ENCODE measurements around the gene ZNF521. TPM values are rescaled to one million over a fixed set of nuclear protein-coding genes. Genes with fewer than 3 reads are reported as not detected.
A peak's percentile ranks its signal among the peaks of the same experiment; 100 is the strongest.

Gene ZNF521
- total and polyA plus RNA-seq, 2 of the 13 experiments (the other 11 are each of a cell fraction or from before 2014, with no cell fraction given): 0.02 TPM; not detected in 1

DNA sequence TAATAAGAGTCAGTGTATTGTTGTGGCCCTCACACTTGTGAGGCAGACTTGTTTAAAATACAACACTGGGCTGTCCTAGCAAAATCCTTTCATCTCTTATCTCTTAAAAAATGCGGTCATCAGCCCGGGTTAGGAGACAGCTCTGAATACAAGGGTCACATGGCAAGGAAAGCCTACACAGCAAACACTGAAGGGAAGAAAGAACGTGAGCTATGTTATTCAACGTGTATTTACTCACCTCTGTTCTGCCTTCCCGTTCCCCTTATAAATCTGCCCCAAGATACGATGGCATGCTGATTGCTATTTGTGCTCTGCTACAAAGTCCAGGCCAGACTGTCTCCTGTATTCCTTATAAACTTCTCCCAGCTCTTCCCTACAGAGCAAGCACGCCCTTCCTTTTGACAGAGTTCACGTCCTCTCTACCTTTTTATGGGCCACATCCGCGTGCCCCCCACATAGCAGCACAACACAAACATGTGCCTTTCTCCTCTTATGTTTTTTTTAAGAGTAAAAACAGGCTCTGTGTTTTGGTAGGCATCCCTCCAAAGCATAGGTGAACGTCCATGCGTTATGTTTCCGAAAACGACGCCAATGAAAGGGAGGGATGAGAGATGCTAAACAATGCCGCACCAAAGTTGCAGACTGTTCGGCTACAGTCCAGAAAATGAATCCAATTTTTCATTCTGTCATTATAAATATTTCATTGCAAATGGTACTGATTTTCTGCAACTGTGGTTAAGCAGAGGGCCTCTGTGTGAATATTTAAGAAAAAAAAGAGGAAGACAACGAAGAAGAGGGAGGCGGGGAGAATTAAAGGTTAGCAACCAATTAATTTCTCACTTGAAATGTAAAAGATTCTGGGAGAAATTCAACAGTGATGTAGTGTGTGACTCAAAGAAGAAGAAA is 274.7 kb downstream of the ZNF521 start (continued):
- TF ChIP-seq PCBP2 (optimal IDR thresholded peaks at IDR 0.05; ENCODE audit: low read depth, low read length, poor library complexity, severe bottlenecking) (no peak), ZNF629 (CRISPR knock-in tag; conservative IDR thresholded peaks at IDR 0.05) (no peak), SOX13 (IDR thresholded peaks at IDR 0.05) (peak; percentile 77), SOX13 (CRISPR knock-in tag; conservative IDR thresholded peaks at IDR 0.05 in 1 of 2, IDR thresholded peaks at IDR 0.05 in 1 of 2) (peak in 1 of 2 experiments; percentile 97; a peak in 2 of 4 replicates), KDM5B (CRISPR knock-in tag; IDR thresholded peaks at IDR 0.05; ENCODE audit: borderline replicate concordance) (no peak), GATAD2A (CRISPR knock-in tag; IDR thresholded peaks at IDR 0.05) (peak; percentile 48; the same call in 1 of the 2 replicates), ISL2 (CRISPR knock-in tag; IDR thresholded peaks at IDR 0.05) (no peak), ZNF792 (CRISPR knock-in tag; IDR thresholded peaks at IDR 0.05) (no peak)
- TF ChIP-seq, protein P1, sequence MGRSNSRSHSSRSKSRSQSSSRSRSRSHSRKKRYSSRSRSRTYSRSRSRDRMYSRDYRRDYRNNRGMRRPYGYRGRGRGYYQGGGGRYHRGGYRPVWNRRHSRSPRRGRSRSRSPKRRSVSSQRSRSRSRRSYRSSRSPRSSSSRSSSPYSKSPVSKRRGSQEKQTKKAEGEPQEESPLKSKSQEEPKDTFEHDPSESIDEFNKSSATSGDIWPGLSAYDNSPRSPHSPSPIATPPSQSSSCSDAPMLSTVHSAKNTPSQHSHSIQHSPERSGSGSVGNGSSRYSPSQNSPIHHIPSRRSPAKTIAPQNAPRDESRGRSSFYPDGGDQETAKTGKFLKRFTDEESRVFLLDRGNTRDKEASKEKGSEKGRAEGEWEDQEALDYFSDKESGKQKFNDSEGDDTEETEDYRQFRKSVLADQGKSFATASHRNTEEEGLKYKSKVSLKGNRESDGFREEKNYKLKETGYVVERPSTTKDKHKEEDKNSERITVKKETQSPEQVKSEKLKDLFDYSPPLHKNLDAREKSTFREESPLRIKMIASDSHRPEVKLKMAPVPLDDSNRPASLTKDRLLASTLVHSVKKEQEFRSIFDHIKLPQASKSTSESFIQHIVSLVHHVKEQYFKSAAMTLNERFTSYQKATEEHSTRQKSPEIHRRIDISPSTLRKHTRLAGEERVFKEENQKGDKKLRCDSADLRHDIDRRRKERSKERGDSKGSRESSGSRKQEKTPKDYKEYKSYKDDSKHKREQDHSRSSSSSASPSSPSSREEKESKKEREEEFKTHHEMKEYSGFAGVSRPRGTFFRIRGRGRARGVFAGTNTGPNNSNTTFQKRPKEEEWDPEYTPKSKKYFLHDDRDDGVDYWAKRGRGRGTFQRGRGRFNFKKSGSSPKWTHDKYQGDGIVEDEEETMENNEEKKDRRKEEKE (IDR thresholded peaks at IDR 0.05): no peak
- TF ChIP-seq, protein P2, sequence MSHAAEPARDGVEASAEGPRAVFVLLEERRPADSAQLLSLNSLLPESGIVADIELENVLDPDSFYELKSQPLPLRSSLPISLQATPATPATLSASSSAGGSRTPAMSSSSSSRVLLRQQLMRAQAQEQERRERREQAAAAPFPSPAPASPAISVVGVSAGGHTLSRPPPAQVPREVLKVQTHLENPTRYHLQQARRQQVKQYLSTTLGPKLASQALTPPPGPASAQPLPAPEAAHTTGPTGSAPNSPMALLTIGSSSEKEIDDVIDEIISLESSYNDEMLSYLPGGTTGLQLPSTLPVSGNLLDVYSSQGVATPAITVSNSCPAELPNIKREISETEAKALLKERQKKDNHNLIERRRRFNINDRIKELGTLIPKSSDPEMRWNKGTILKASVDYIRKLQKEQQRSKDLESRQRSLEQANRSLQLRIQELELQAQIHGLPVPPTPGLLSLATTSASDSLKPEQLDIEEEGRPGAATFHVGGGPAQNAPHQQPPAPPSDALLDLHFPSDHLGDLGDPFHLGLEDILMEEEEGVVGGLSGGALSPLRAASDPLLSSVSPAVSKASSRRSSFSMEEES (CRISPR knock-in tag; IDR thresholded peaks at IDR 0.05): peak; percentile 79
- TF ChIP-seq, protein P3, sequence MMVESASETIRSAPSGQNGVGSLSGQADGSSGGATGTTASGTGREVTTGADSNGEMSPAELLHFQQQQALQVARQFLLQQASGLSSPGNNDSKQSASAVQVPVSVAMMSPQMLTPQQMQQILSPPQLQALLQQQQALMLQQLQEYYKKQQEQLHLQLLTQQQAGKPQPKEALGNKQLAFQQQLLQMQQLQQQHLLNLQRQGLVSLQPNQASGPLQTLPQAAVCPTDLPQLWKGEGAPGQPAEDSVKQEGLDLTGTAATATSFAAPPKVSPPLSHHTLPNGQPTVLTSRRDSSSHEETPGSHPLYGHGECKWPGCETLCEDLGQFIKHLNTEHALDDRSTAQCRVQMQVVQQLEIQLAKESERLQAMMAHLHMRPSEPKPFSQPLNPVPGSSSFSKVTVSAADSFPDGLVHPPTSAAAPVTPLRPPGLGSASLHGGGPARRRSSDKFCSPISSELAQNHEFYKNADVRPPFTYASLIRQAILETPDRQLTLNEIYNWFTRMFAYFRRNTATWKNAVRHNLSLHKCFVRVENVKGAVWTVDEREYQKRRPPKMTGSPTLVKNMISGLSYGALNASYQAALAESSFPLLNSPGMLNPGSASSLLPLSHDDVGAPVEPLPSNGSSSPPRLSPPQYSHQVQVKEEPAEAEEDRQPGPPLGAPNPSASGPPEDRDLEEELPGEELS (CRISPR knock-in tag; IDR thresholded peaks at IDR 0.05): 0 out of 2 replicates have a peak, but pooled peaks have one; percentile 43
